Fibroblast of lung (primary cell): ENCODE results near the gene MPHOSPH6.

Experiments used
- CTCF ChIP-seq, 2 donors: IDR thresholded peaks in 1 of 2; conservative IDR thresholded peaks in 1 of 2; 1 replicate in 1 of 2; 2 replicates in 1 of 2; pipeline ENCODE4 v1.5.1; 2011 to 2012; ENCODE audit warnings: low read length in 2 of 2, control low read depth in 1 of 2, inconsistent platforms in 1 of 2, low read depth in 1 of 2, mild to moderate bottlenecking in 1 of 2
- EZH2 ChIP-seq: IDR thresholded peaks from 2 replicates; pipeline ENCODE4 v1.5.1; 2012; ENCODE audit warnings: low read length, control low read depth, mild to moderate bottlenecking; ENCODE audit errors: missing control alignments

DNA sequence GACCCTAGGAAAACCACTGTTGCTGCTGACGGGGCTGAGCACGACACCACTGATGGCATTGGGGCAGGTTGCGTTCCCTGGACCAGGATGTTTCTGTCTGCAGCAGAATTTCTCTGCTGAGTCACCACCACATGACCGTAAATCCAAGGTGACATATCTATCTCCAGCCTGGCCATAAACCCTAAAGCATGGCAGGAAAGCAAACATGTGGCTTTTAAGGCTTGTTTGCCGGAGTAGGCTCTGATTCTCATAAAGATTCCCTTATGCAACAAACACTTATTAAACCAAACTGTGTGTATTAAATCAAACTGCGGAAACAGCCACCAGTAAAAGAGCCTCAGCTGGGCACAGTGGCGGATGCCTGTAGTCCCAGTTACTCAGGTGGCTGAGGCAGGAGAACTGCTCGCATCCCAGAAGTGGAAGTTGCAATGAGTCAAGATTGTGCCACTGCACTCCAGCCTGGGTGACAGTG is 17.3 kb downstream of the MPHOSPH6 start:
- TF ChIP-seq CTCF (conservative IDR thresholded peaks at IDR 0.05 in 1 of 2, IDR thresholded peaks at IDR 0.05 in 1 of 2; ENCODE audit: low read depth in 1 of 2, low read length in 2 of 2) (no peak), EZH2 (no peak)
